ENCODE measurements around the gene SLC20A1.

The SLC20A1 gene

DNA sequence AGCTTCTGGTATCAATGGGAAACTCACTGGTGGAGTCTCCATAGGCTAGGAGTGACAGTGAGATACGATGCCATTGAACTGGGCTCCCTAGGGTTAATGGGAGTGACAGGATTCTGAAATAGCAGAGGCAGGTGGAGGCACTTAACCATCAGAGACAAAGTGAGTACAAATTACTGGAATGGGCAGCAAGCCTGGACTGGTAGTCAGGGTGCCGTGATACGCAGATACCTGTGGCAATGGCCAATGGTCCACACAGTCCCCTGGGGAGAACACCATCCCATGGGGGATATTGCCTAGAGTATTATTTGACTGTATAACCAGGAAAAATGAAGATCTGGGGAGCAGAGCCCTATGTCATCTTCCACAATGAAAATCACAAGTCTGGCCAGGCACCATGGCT is 44.0 kb upstream of the SLC20A1 start:
- Histone ChIP-seq H4K20me1 (ENCODE audit: insufficient read depth, low read length) (no peaks in the 10 kb centered on the region), H3K4me2 (ENCODE audit: insufficient read depth, low read length) (no peak overlapping the region), H3K79me2 (ENCODE audit: insufficient read depth, low read length) (no peaks in the 10 kb centered on the region), H3K4me1 (ENCODE audit: insufficient read depth, low read length) (peaks cover 4% of the 10 kb centered on the region; the same call in 1 of the 2 replicates), H3K36me3 (ENCODE audit: insufficient read depth, low read length) (no peaks in the 10 kb centered on the region), H3K27me3 (ENCODE audit: insufficient read depth, low read length, poor library complexity) (no peaks in the 10 kb centered on the region), H3K9me3 (ENCODE audit: insufficient read depth, low read length, severe bottlenecking) (no peaks in the 10 kb centered on the region), H3K27ac (ENCODE audit: low read length) (no peak overlapping the region), H3K9ac (ENCODE audit: low read depth, low read length) (no peak overlapping the region), H3K4me3 (ENCODE audit: low read depth in 1 of 2, low read length in 2 of 2) (no peak overlapping the region), H2AFZ (ENCODE audit: low read depth, low read length) (no peak overlapping the region)
- no peak for ATAC-seq (ENCODE audit: insufficient read depth, low read depth)
- TF ChIP-seq, protein P1, sequence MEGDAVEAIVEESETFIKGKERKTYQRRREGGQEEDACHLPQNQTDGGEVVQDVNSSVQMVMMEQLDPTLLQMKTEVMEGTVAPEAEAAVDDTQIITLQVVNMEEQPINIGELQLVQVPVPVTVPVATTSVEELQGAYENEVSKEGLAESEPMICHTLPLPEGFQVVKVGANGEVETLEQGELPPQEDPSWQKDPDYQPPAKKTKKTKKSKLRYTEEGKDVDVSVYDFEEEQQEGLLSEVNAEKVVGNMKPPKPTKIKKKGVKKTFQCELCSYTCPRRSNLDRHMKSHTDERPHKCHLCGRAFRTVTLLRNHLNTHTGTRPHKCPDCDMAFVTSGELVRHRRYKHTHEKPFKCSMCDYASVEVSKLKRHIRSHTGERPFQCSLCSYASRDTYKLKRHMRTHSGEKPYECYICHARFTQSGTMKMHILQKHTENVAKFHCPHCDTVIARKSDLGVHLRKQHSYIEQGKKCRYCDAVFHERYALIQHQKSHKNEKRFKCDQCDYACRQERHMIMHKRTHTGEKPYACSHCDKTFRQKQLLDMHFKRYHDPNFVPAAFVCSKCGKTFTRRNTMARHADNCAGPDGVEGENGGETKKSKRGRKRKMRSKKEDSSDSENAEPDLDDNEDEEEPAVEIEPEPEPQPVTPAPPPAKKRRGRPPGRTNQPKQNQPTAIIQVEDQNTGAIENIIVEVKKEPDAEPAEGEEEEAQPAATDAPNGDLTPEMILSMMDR (IDR thresholded peaks at IDR 0.05; ENCODE audit: borderline replicate concordance, extremely low read depth, low read length, poor library complexity, severe bottlenecking), result no peak
- no peak for TF ChIP-seq EZH2 (IDR thresholded peaks at IDR 0.05; ENCODE audit: borderline replicate concordance, low read depth, low read length, severe bottlenecking)
- DNase-seq, result no peak

DNA sequence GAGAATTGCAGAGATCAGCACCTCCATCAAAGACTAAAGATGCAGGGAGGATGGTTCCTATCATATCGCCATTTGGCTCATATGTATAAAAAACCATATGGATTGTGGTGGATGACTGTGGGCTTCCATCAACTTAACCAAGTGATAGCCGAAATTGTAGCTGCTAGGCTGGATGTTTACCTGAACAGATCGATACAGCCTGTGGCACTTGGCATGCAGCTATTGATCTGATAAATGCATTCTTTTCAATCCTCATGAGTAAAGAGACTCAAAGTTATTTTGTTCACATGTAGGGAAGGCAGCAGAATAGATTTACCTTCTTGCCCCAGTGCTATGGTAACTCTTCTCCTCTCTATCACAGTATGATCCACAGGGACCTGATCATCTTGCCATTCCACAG is 42.8 kb upstream of the SLC20A1 start:
- ATAC-seq (ENCODE audit: insufficient read depth, low read depth) (no peak), DNase-seq (no peak)
- Histone ChIP-seq H2AFZ (ENCODE audit: low read depth, low read length) (no peak overlapping the region), H4K20me1 (ENCODE audit: insufficient read depth, low read length) (no peaks in the 10 kb centered on the region), H3K4me2 (ENCODE audit: insufficient read depth, low read length) (no peak overlapping the region), H3K27ac (ENCODE audit: low read length) (no peak overlapping the region), H3K9ac (ENCODE audit: low read depth, low read length) (no peak overlapping the region), H3K9me3 (ENCODE audit: insufficient read depth, low read length, severe bottlenecking) (no peaks in the 10 kb centered on the region), H3K79me2 (ENCODE audit: insufficient read depth, low read length) (no peaks in the 10 kb centered on the region), H3K27me3 (ENCODE audit: insufficient read depth, low read length, poor library complexity) (no peaks in the 10 kb centered on the region), H3K4me3 (ENCODE audit: low read depth in 1 of 2, low read length in 2 of 2) (no peak overlapping the region), H3K4me1 (ENCODE audit: insufficient read depth, low read length) (peaks cover 4% of the 10 kb centered on the region; the same call in 1 of the 2 replicates), H3K36me3 (ENCODE audit: insufficient read depth, low read length) (no peaks in the 10 kb centered on the region)
- TF ChIP-seq, protein P1 (IDR thresholded peaks at IDR 0.05; ENCODE audit: borderline replicate concordance, extremely low read depth, low read length, poor library complexity, severe bottlenecking), result no peak
- TF ChIP-seq EZH2 (IDR thresholded peaks at IDR 0.05; ENCODE audit: borderline replicate concordance, low read depth, low read length, severe bottlenecking), result no peak

DNA sequence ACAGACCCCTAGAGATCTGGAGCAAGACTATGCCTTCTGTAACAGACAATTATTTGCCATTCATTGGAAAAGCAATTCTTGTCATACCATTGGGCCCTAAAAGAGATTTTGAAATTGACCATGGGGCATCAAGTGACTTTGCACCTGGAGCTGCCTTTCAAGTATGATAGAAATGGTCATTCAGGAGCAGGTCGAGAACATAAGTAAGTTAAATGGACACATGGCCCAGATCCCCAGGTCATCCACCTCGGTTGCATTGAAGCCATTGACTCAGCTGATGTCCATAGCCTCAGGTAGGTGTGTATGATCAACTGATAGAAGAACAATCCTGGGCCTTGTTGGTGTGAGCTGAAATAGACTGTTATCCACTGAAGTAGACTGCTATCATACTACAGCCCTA is 42.0 kb upstream of the SLC20A1 start:
- DNase-seq, result no peak
- Histone ChIP-seq H3K9ac (ENCODE audit: low read depth, low read length) (no peak overlapping the region), H3K27ac (ENCODE audit: low read length) (no peak overlapping the region)

More for the DNA sequence above, 42.0 kb upstream of the SLC20A1 start:
- peaks cover 4% of the 10 kb centered on the region; the same call in 1 of the 2 replicates for H3K4me1 ChIP-seq (ENCODE audit: insufficient read depth, low read length)
- no peak overlapping the region for H3K4me3 ChIP-seq (ENCODE audit: low read depth in 1 of 2, low read length in 2 of 2)
- no peak for TF ChIP-seq EZH2 (IDR thresholded peaks at IDR 0.05; ENCODE audit: borderline replicate concordance, low read depth, low read length, severe bottlenecking)
- TF ChIP-seq, protein P1 (IDR thresholded peaks at IDR 0.05; ENCODE audit: borderline replicate concordance, extremely low read depth, low read length, poor library complexity, severe bottlenecking), result no peak
- no peaks in the 10 kb centered on the region for H3K9me3 ChIP-seq (ENCODE audit: insufficient read depth, low read length, severe bottlenecking)
- no peak overlapping the region for H3K4me2 ChIP-seq (ENCODE audit: insufficient read depth, low read length)
- no peak overlapping the region for H2AFZ ChIP-seq (ENCODE audit: low read depth, low read length)
- H3K36me3 ChIP-seq (ENCODE audit: insufficient read depth, low read length), result no peaks in the 10 kb centered on the region
- no peak for ATAC-seq (ENCODE audit: insufficient read depth, low read depth)
- H3K27me3 ChIP-seq (ENCODE audit: insufficient read depth, low read length, poor library complexity), result no peaks in the 10 kb centered on the region
- no peaks in the 10 kb centered on the region for H4K20me1 ChIP-seq (ENCODE audit: insufficient read depth, low read length)
- H3K79me2 ChIP-seq (ENCODE audit: insufficient read depth, low read length), result no peaks in the 10 kb centered on the region

Data from DND-41 (cell line).